ENCODE results near the gene RGS21. TPM values are rescaled to one million over a fixed set of nuclear protein-coding genes. Genes with fewer than 3 reads are reported as not detected.

RGS21 gene
- total RNA-seq, 1 donor from 2014 or later = not detected

- ATAC-seq = no peak
Observed at GRCh38 chr1:192379554-192379953, 62.8 kb downstream of the RGS21 start.

GRCh38 chr1:192382758-192383157 lies 66.0 kb downstream of the RGS21 start:
- no peak for ATAC-seq

- ATAC-seq = no peak
Observed at GRCh38 chr1:192386051-192386650, 69.4 kb downstream of the RGS21 start.

- no peak for ATAC-seq
Observed at GRCh38 chr1:192395211-192395610, 78.4 kb downstream of the RGS21 start.

- no peak for ATAC-seq
Observed at GRCh38 chr1:192395895-192396294, 79.1 kb downstream of the RGS21 start.

- no peak for ATAC-seq
Observed at GRCh38 chr1:192399161-192399560, 82.4 kb downstream of the RGS21 start.

- ATAC-seq = no peak
Observed at GRCh38 chr1:192401825-192402224, 85.0 kb downstream of the RGS21 start.

- ATAC-seq = no peak
Observed at GRCh38 chr1:192402571-192402970, 85.8 kb downstream of the RGS21 start.

GRCh38 chr1:192407206-192407605 lies 90.4 kb downstream of the RGS21 start:
- no peak for ATAC-seq

Other genes starting within 250 kb of the RGS21 start
- gene RGS18, start 158.5 kb upstream of the RGS21 start, total RNA-seq = 0.52 TPM